Measurements from ENCODE around the gene CFAP157.

GRCh38 chr9:127749090-127749787 lies 42.5 kb downstream of the CFAP157 start:
- TF ChIP-seq CBX2 (IDR thresholded peaks at IDR 0.05; ENCODE audit: low read depth, low read length) (no peak), CBX2 (CRISPR knock-in tag; IDR thresholded peaks at IDR 0.05; ENCODE audit: low read depth) (no peak), RARG (CRISPR knock-in tag; IDR thresholded peaks at IDR 0.05; ENCODE audit: low read depth) (no peak), ATF4 (CRISPR knock-in tag; IDR thresholded peaks at IDR 0.05) (no peak), CTCF (CRISPR knock-in tag; IDR thresholded peaks at IDR 0.05) (no peak), SMAD1 (CRISPR knock-in tag; IDR thresholded peaks at IDR 0.05; ENCODE audit: borderline replicate concordance, low read depth) (no peak), GTF2F1 (IDR thresholded peaks at IDR 0.05; ENCODE audit: low read length) (no peak), CC2D1A (CRISPR knock-in tag; IDR thresholded peaks at IDR 0.05) (no peak), ZNF138 (CRISPR knock-in tag; IDR thresholded peaks at IDR 0.05; ENCODE audit: low read depth) (no peak), ZNF10 (CRISPR knock-in tag; IDR thresholded peaks at IDR 0.05; ENCODE audit: borderline replicate concordance, low read depth) (no peak), HBP1 (CRISPR knock-in tag; IDR thresholded peaks at IDR 0.05; ENCODE audit: low read depth) (no peak), HMG20B (CRISPR knock-in tag; conservative IDR thresholded peaks at IDR 0.05) (no peak), ZNF34 (CRISPR knock-in tag; IDR thresholded peaks at IDR 0.05; ENCODE audit: borderline replicate concordance) (no peak)
